ENCODE measurements around the gene SLC16A4. TPM values are rescaled to one million over a fixed set of nuclear protein-coding genes. Genes with fewer than 3 reads are reported as not detected.
"Not testable (repeated sequence)": the region's sequence is repeated elsewhere in the genome, so short reads cannot be mapped to it uniquely, and the experiment has no call there.

SLC16A4 gene
- total RNA-seq: 76.0 and 90.2 TPM in 2 replicates

DNA sequence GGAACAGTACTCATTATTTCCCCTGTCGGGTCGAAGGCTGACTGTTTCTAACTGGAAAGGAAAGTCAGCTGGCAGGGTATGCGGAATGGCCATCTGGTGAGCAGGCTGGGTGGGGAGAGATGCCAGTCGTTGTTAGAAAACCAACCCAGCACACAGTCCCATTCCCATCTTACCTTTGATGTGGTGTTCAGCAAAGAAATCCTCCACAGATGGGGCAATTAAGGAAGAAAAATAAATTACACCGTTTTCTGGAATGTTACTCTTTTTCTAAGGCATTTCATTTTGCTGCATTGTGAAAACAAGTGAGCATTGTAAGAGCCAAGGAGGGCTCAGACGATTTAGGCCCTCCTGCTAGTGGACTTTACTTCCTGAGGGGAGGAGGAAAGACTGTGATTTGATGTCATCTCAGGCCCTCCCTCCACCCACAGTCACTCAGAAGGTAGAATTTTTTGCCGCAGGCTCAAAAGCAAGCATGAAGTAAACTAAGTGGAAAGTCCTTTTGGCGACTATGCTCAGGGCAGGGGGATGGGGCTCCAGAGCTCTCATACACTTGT, at the start of gene SLC16A4:
SLC16A4 (minus strand) TSS at position 335 of the 554 bp plus-strand sequence. CDS start 1,703 bp downstream, outside the sequence.
- peak; percentile 84 for DNase-seq (ENCODE audit: insufficient read length, low spot score, missing footprints)
- Histone ChIP-seq H3K36me3 (ENCODE audit: insufficient read depth, low read length) (peaks cover 16% of the 10 kb centered on the region), H3K4me2 (ENCODE audit: insufficient read depth, low read length) (peak within 1 kb of the TSS; percentile 84)

DNA sequence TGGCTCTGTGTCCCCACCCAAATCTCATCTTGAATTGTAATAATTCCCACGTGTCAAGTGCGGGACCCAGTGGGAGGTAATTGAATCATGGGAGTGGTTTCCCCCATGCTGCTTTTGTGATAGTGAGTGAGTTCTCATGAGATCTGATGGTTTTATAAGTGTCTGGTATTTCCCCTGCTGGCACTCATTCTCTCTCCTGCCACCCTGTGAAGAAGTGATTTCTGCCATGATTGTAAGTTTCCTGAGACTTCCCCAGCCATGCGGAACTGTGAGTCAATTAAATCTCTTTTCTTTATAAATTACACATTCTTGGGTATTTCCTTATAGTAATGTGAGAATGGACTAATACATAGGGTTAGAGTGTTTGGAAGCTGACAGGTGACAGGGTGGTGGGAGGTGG, 49.0 kb upstream of the SLC16A4 start:
- H2AFZ ChIP-seq (ENCODE audit: low read length); H3K9me3 ChIP-seq (ENCODE audit: low read depth, low read length); H3K4me2 ChIP-seq (ENCODE audit: insufficient read depth, low read length); H4K20me1 ChIP-seq (ENCODE audit: insufficient read depth, low read length); DNase-seq (ENCODE audit: insufficient read length, low spot score, missing footprints); H3K27me3 ChIP-seq (ENCODE audit: insufficient read depth, low read length); H3K36me3 ChIP-seq (ENCODE audit: insufficient read depth, low read length); H3K4me1 ChIP-seq (ENCODE audit: insufficient read depth, low read length); H3K79me2 ChIP-seq (ENCODE audit: insufficient read depth, low read length); H3K4me3 ChIP-seq (ENCODE audit: insufficient read depth, low read length); H3K27ac ChIP-seq (ENCODE audit: low read depth, low read length): not testable (repeated sequence)

More for the DNA sequence above, at the start of gene SLC16A4:
- H3K27me3 ChIP-seq (ENCODE audit: insufficient read depth, low read length): no peaks in the 10 kb centered on the region
- peaks cover 31% of the 10 kb centered on the region for H3K4me1 ChIP-seq (ENCODE audit: insufficient read depth, low read length)
- H3K27ac ChIP-seq (ENCODE audit: low read depth, low read length): peak within 1 kb of the TSS; percentile 80
- peaks cover 13% of the 10 kb centered on the region for H3K79me2 ChIP-seq (ENCODE audit: insufficient read depth, low read length)
- H3K9me3 ChIP-seq (ENCODE audit: low read depth, low read length): no peaks in the 10 kb centered on the region
- peak within 1 kb of the TSS; percentile 69 for H3K4me3 ChIP-seq (ENCODE audit: insufficient read depth, low read length)
- no peaks in the 10 kb centered on the region for H4K20me1 ChIP-seq (ENCODE audit: insufficient read depth, low read length)
- peak within 1 kb of the TSS; percentile 75 for H2AFZ ChIP-seq (ENCODE audit: low read length)
- TF ChIP-seq, protein P1, sequence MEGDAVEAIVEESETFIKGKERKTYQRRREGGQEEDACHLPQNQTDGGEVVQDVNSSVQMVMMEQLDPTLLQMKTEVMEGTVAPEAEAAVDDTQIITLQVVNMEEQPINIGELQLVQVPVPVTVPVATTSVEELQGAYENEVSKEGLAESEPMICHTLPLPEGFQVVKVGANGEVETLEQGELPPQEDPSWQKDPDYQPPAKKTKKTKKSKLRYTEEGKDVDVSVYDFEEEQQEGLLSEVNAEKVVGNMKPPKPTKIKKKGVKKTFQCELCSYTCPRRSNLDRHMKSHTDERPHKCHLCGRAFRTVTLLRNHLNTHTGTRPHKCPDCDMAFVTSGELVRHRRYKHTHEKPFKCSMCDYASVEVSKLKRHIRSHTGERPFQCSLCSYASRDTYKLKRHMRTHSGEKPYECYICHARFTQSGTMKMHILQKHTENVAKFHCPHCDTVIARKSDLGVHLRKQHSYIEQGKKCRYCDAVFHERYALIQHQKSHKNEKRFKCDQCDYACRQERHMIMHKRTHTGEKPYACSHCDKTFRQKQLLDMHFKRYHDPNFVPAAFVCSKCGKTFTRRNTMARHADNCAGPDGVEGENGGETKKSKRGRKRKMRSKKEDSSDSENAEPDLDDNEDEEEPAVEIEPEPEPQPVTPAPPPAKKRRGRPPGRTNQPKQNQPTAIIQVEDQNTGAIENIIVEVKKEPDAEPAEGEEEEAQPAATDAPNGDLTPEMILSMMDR (IDR thresholded peaks at IDR 0.05; ENCODE audit: extremely low read depth, low read depth, low read length): no peak

DNA sequence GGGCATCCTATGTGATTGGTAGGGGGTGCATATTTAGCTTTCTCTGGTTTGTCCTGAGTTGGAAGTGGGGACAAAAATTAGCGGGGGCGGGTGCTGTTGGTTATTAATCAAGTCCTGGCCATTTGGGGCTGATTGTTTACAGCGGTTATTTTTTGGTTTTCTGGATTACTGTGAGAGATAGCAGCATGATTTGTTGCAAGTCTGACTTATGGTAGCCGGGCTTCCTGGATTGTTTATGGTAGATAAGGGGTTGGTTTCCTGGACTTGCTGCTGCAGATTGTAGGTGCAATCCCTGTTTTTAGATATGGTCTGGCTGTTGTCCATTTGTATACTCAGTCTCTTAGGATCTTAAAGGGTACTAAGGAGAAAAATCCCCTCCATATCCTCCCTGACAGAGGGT, 48.1 kb upstream of the SLC16A4 start:
- H2AFZ ChIP-seq (ENCODE audit: low read length): no peak overlapping the region
- no peak for DNase-seq (ENCODE audit: insufficient read length, low spot score, missing footprints)
- peaks cover 3% of the 10 kb centered on the region for H3K27me3 ChIP-seq (ENCODE audit: insufficient read depth, low read length)
- no peaks in the 10 kb centered on the region for H3K79me2 ChIP-seq (ENCODE audit: insufficient read depth, low read length)
- no peak overlapping the region for H3K27ac ChIP-seq (ENCODE audit: low read depth, low read length)
- peaks cover 7% of the 10 kb centered on the region for H3K4me1 ChIP-seq (ENCODE audit: insufficient read depth, low read length)
- TF ChIP-seq, protein P1 (IDR thresholded peaks at IDR 0.05; ENCODE audit: extremely low read depth, low read depth, low read length): no peak
- H3K36me3 ChIP-seq (ENCODE audit: insufficient read depth, low read length): no peaks in the 10 kb centered on the region
- H3K4me2 ChIP-seq (ENCODE audit: insufficient read depth, low read length): no peak overlapping the region
- H4K20me1 ChIP-seq (ENCODE audit: insufficient read depth, low read length): no peaks in the 10 kb centered on the region
- no peaks in the 10 kb centered on the region for H3K9me3 ChIP-seq (ENCODE audit: low read depth, low read length)
- no peak overlapping the region for H3K4me3 ChIP-seq (ENCODE audit: insufficient read depth, low read length)

DNA sequence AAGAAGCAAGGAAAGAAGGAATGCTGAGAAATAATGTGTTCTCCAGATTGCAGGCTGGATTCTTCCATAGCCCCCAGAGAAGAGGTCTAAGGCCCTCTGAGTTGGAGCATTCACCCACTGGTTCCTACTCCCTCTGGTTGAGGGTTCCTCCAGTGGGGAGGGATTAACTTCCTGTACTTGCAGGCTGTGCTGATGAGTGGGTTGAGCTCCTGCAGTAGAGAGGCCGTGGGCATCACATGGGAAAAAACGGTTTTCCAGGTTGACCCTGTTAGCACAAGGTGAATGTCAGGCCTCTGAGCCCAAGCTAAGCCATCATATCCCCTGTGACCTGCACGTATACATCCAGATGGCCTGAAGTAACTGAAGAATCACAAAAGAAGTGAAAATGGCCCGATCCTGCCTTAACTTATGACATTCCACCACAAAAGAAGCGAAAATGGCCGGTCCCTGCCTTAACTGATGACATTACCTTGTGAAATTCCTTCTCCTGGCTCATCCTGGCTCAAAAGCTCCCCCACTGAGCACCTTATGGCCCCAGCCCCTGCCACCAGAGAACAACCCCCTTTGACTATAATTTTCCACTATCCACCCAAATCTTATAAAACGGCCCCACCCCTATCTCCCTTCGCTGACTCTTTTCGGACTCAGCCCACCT, 46.9 kb upstream of the SLC16A4 start:
- H3K4me3 ChIP-seq (ENCODE audit: insufficient read depth, low read length); H2AFZ ChIP-seq (ENCODE audit: low read length); H3K4me2 ChIP-seq (ENCODE audit: insufficient read depth, low read length); H3K27me3 ChIP-seq (ENCODE audit: insufficient read depth, low read length); H3K4me1 ChIP-seq (ENCODE audit: insufficient read depth, low read length); H3K9me3 ChIP-seq (ENCODE audit: low read depth, low read length); DNase-seq (ENCODE audit: insufficient read length, low spot score, missing footprints); H3K36me3 ChIP-seq (ENCODE audit: insufficient read depth, low read length); H3K27ac ChIP-seq (ENCODE audit: low read depth, low read length); H4K20me1 ChIP-seq (ENCODE audit: insufficient read depth, low read length); H3K79me2 ChIP-seq (ENCODE audit: insufficient read depth, low read length): not testable (repeated sequence)

DNA sequence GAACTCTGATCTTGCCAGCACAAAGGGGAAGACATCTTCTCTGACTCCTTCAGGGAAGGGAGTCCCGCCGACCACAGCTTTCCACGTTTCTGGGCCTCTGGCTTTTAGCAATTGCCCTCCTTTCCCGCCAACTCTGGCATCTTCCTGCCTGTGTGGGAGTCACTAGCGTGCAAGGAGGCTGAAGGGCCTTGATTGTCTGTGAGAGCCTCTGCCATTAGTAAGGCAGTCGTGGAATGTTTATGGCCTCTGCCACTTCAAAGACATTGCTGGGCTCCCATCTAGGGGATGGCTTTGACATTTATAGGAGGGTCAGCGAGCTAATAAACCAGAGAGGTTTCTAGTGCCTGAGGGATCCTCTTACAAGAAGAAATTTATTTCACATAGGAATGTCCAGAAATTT, 45.8 kb upstream of the SLC16A4 start:
- Histone ChIP-seq H3K79me2 (ENCODE audit: insufficient read depth, low read length) (no peaks in the 10 kb centered on the region), H3K9me3 (ENCODE audit: low read depth, low read length) (no peaks in the 10 kb centered on the region), H2AFZ (ENCODE audit: low read length) (no peak overlapping the region), H3K4me3 (ENCODE audit: insufficient read depth, low read length) (no peak overlapping the region), H4K20me1 (ENCODE audit: insufficient read depth, low read length) (no peaks in the 10 kb centered on the region), H3K4me1 (ENCODE audit: insufficient read depth, low read length) (peaks cover 7% of the 10 kb centered on the region), H3K27me3 (ENCODE audit: insufficient read depth, low read length) (peaks cover 5% of the 10 kb centered on the region), H3K36me3 (ENCODE audit: insufficient read depth, low read length) (no peaks in the 10 kb centered on the region), H3K27ac (ENCODE audit: low read depth, low read length) (no peak overlapping the region), H3K4me2 (ENCODE audit: insufficient read depth, low read length) (no peak overlapping the region)
- TF ChIP-seq, protein P1 (IDR thresholded peaks at IDR 0.05; ENCODE audit: extremely low read depth, low read depth, low read length): no peak
- DNase-seq (ENCODE audit: insufficient read length, low spot score, missing footprints): peak; percentile 66
